Thymus (tissue), 11 donors: Measurements from ENCODE around the gene NWD2. TPM values are rescaled to one million over a fixed set of nuclear protein-coding genes. Genes with fewer than 3 reads are reported as not detected.

Source experiments
- DNase-seq, 9 donors: peaks; one replicate each; pipeline ENCODE4 v3.0.0-alpha.2; 2013; ENCODE audit warnings: low spot score in 9 of 9, low read depth in 6 of 9, missing footprints in 1 of 9
- H3K27ac ChIP-seq, 2 donors: one replicate each; pipeline ENCODE4 v1.5.1; 2013; ENCODE audit warnings: control low read depth in 1 of 2, low read depth in 1 of 2, low read length in 1 of 2, mild to moderate bottlenecking in 1 of 2, moderate library complexity in 1 of 2
- H3K27me3 ChIP-seq, 2 donors: one replicate each; pipeline ENCODE4 v1.5.1; 2013; ENCODE audit warnings: low read length in 1 of 2; ENCODE audit not compliant: control insufficient read depth in 2 of 2, insufficient read depth in 1 of 2
- H3K36me3 ChIP-seq, 2 donors: one replicate each; pipeline ENCODE4 v1.5.1; 2013; ENCODE audit warnings: low read length in 1 of 2, mild to moderate bottlenecking in 1 of 2, moderate library complexity in 1 of 2; ENCODE audit not compliant: control insufficient read depth in 2 of 2, insufficient read depth in 2 of 2
- H3K4me1 ChIP-seq, 2 donors: one replicate each; pipeline ENCODE4 v1.5.1; 2013; ENCODE audit warnings: low read length in 2 of 2; ENCODE audit not compliant: control insufficient read depth in 2 of 2, insufficient read depth in 2 of 2
- H3K4me3 ChIP-seq, 2 donors: one replicate each; pipeline ENCODE4 v1.5.1; 2013; ENCODE audit warnings: low read length in 2 of 2, control low read depth in 1 of 2, mild to moderate bottlenecking in 1 of 2
- H3K9me3 ChIP-seq, 2 donors: one replicate each; pipeline ENCODE4 v1.5.1; 2013; ENCODE audit warnings: low read length in 1 of 2, mild to moderate bottlenecking in 1 of 2; ENCODE audit not compliant: control insufficient read depth in 2 of 2, insufficient read depth in 1 of 2
- WGBS: extraction: QIAGEN DNeasy Blood & Tissue Kit; methylation state at CpG from one replicate; pipeline ENCODE4 v1.1.7; 2013; 5-methylcytosine and 5-hydroxymethylcytosine counted together
- polyA plus RNA-seq: library from polyadenylated mRNA; stranded (reverse); fragments of 200-250 nt; gene quantifications from one replicate; pipeline ENCODE4 v1.2.3, GENCODE V29; 2013
- total RNA-seq: library from RNA; stranded (reverse); fragments of 120-200 nt; gene quantifications from one replicate; pipeline ENCODE4 v1.2.4, GENCODE V29; 2013
- donor health status: healthy.

The NWD2 gene
- total and polyA plus RNA-seq, 2 donors = under 0.01 to 0.11 TPM

DNA sequence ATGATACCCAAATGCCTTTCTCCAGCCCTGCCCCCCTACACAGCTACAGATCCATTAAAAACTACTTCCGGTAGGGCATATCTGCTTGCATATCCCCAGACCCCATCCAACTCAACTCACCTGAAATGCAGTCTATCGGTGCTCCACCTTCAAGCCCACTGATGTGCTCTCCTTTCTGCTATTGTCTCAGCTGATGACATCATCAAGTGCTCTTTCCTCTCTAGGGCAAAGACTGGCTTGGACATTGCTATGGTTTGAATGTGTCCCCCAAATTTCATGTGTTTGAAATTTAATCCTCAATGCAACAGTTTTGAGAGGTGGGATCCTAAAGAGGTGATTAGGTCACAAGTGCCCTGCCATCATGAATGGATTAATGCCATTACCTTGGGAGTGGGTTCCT lies 229.3 kb downstream of the NWD2 start:
- WGBS = 97% methylated on average over 2 of the region's 2 CpGs
- Histone ChIP-seq H3K27me3 (peaks cover 0 to 3% of the 10 kb centered on the region in 2 donors), H3K4me1 (no peaks in the 10 kb centered on the region), H3K36me3 (no peaks in the 10 kb centered on the region), H3K27ac (no peak overlapping the region), H3K9me3 (no peaks in the 10 kb centered on the region), H3K4me3 (no peak overlapping the region)
- no peak for DNase-seq

DNA sequence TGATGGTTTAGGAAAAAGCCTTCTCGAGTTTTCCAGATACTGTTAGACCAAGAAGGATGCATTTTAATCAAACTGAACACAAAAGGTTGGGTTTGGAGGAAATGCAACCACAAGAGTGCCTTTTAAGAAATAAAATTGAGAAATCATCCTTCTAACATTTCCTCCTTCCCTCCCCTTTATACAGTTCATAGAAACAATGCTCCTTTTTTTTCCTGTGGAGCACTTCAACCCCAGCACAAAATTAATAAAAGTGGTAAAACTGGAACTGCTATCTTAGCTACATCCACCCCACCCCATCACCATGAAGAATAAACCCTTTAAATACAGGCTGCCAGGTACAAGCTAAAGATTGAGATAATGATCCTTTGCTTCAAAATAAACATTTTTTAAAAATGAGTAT lies 230.5 kb downstream of the NWD2 start:
- no peak for DNase-seq
- no peaks in the 10 kb centered on the region for H3K36me3 ChIP-seq
- no peak overlapping the region for H3K27ac ChIP-seq
- H3K4me3 ChIP-seq = no peak overlapping the region
- peaks cover 0 to 3% of the 10 kb centered on the region in 2 donors for H3K27me3 ChIP-seq
- WGBS = 8% methylated on average over 1 of the region's 1 CpG
- H3K9me3 ChIP-seq = no peaks in the 10 kb centered on the region
- H3K4me1 ChIP-seq = no peaks in the 10 kb centered on the region

DNA sequence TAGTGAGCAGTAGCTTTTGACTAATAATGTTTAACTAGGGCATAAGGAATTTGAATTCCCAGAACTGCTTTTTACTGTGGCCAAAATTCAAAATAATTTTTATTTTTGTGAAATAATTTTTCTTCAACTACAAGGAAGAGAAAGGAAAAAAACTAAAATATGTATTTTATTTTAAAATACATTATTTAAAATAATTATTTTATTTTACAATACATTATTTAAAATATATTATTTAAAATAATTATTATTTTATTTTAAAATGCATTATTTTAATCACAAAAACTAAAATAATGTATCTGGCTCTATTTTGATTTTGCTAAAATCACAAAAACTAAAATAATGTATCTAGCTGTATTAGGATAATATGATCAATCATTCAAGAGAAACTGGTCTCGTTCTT lies 231.2 kb downstream of the NWD2 start:
- no peaks in the 10 kb centered on the region for H3K36me3 ChIP-seq
- no peak overlapping the region for H3K27ac ChIP-seq
- 92% methylated on average over 1 of the region's 1 CpG for WGBS
- no peaks in the 10 kb centered on the region for H3K4me1 ChIP-seq
- no peaks in the 10 kb centered on the region for H3K9me3 ChIP-seq
- H3K4me3 ChIP-seq = no peak overlapping the region
- peaks cover 0 to 3% of the 10 kb centered on the region in 2 donors for H3K27me3 ChIP-seq
- DNase-seq = no peak

DNA sequence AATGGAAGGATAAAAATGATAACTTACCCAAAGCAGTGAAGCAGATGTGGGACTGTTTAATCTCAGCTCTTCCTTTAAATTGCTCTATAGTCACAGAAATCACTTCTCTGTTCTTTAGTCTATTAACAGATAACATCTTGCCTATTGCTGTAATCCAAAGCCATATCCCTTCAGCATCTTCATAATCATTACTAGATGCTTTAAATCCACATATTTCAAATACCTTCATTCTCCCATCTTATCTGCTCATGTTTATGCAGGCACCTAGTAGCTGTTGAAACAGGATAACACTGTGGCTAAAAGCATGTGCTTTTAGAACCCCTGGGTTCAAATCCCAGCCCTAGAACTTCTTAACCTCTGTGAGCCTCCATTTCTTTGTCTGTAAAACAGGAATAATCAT lies 231.7 kb downstream of the NWD2 start:
- DNase-seq = no peak

DNA sequence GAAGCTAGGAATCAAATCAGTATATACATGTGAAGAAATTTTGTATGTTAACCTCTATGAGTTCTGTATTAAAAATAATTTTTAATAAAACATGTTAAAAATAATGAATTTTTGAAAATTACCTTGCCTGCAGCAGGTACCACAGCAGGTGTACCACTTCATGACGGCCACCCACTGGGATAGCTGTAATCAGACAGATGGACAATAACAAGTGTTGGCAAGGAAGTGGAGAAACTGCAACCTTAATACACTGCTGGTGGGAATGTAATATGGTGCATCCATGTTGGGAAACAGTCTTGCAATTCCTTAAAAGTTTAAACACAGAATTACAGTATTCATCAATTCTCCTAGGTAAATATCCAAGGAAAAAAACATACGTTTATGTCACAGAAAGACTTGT lies 232.1 kb downstream of the NWD2 start:
- Histone ChIP-seq H3K9me3 (no peaks in the 10 kb centered on the region), H3K4me3 (no peak overlapping the region), H3K4me1 (no peaks in the 10 kb centered on the region), H3K27me3 (peaks cover 0 to 3% of the 10 kb centered on the region in 2 donors), H3K36me3 (no peaks in the 10 kb centered on the region), H3K27ac (no peak overlapping the region)
- WGBS = 97% methylated on average over 2 of the region's 2 CpGs
- no peak for DNase-seq

More for the DNA sequence above, 231.7 kb downstream of the NWD2 start:
- Histone ChIP-seq H3K4me3 (no peak overlapping the region), H3K4me1 (no peaks in the 10 kb centered on the region), H3K9me3 (no peaks in the 10 kb centered on the region), H3K36me3 (no peaks in the 10 kb centered on the region), H3K27ac (no peak overlapping the region), H3K27me3 (peaks cover 0 to 3% of the 10 kb centered on the region in 2 donors)

DNA sequence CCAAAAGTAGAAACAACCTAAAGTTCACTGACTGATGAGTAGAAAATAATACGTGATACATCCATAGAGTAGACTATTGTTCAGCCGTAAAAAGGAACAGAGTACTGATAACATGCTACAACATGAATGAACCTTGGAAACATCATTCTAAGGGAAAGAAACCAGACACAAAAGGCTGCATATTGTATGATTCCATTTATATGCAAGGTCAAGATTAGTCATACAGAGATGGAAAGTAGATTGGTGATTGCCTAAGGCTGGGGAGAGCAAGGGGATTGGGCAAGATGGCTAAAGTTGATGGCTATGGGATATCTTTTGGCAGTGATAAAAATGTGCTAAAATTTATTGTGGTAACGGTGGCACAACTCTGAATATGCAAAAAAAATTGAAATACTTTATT lies 232.6 kb downstream of the NWD2 start:
- H3K27me3 ChIP-seq = no peaks in the 10 kb centered on the region
- no peaks in the 10 kb centered on the region for H3K36me3 ChIP-seq
- H3K9me3 ChIP-seq = no peaks in the 10 kb centered on the region
- H3K27ac ChIP-seq = no peak overlapping the region
- H3K4me3 ChIP-seq = no peak overlapping the region
- H3K4me1 ChIP-seq = no peaks in the 10 kb centered on the region
- no peak for DNase-seq
- 93% methylated on average over 3 of the region's 3 CpGs for WGBS

DNA sequence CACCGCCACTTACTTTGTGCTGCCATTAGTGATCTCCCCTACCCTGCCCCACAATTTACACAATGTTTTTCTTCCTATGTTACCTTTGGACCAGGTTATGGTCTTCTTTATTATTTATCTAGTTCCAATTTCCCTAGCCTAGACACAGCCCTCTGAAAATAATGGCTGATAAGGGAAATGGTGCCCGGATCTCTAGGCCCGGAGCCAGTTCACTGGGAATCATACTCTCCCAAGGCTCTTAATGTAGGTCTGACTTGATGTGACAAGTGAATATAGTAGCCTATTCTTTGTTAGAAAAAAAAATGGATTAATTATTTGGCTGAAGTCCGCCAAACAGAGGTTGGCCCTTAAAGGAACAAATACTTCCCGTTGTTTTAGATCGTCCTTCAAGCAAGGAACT lies 233.6 kb downstream of the NWD2 start:
- 96% methylated on average over 6 of the region's 6 CpGs for WGBS
- Histone ChIP-seq H3K27ac (no peak overlapping the region), H3K36me3 (no peaks in the 10 kb centered on the region), H3K4me1 (no peaks in the 10 kb centered on the region), H3K9me3 (no peaks in the 10 kb centered on the region), H3K4me3 (no peak overlapping the region), H3K27me3 (no peaks in the 10 kb centered on the region)
- no peak for DNase-seq

DNA sequence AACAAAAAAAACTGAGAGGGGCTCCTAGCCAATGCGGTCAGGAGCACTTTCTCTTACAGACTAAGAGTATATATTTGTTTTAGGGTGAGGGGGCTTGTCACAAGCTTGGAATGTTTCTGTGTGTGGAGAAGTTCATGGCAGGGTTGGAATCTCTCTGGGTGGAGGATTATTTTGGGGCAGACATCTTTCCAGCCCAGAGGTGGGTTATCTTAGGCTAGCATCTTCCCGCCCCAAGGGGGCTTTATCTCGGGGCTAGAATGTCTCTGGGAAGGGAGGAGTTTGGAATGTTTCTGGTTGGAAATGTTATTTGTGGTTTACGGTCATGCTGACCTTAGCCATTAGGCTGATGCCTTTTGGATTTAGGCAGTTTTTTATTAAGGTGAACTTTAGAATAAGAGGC lies 236.0 kb downstream of the NWD2 start:
- no peak for DNase-seq
- WGBS = 95% methylated on average over 4 of the region's 4 CpGs
- H3K4me1 ChIP-seq = no peaks in the 10 kb centered on the region
- no peak overlapping the region for H3K27ac ChIP-seq
- H3K27me3 ChIP-seq = no peaks in the 10 kb centered on the region
- H3K4me3 ChIP-seq = no peak overlapping the region
- H3K36me3 ChIP-seq = no peaks in the 10 kb centered on the region
- no peaks in the 10 kb centered on the region for H3K9me3 ChIP-seq

DNA sequence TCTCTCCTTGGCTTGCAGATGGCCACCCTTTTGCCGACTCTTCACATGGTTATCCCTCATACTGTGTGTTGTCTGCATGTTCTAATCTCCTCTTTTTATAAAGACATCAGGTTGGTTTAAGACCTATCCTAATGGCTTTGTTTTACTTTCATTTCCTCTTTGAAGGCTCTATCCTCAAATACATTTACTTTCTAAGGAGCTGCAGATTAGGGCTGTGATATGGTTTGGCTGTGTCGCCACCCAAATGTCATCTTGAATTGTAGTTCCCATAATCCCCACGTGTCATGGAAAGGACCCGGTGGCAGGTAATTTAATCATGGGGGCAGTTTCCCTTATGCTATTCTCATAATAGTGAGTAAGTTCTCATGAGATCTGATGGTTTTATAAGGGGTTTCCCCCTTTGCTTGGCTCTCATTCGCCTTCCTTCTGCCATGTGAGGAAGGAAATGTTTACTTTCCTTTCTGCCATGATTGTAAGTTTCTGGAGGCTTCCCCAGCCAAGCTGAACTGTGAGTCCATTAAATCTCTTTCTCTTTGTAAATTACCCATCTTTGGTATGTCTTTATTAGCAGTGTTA lies 237.1 kb downstream of the NWD2 start:
- WGBS = 88% methylated on average over 5 of the region's 5 CpGs
- no peak for DNase-seq

More for the DNA sequence above, 237.1 kb downstream of the NWD2 start:
- Histone ChIP-seq H3K9me3 (no peaks in the 10 kb centered on the region), H3K4me1 (no peaks in the 10 kb centered on the region), H3K36me3 (no peaks in the 10 kb centered on the region), H3K27me3 (no peaks in the 10 kb centered on the region), H3K27ac (no peak overlapping the region), H3K4me3 (no peak overlapping the region)
